GM21528 (cell line): ENCODE measurements around the gene ERMN.
"Not testable (repeated sequence)": the region's sequence is repeated elsewhere in the genome, so short reads cannot be mapped to it uniquely, and the experiment has no call there.

Experiments
- ATAC-seq: cut with Tn5 transposase; IDR thresholded peaks from one replicate; pipeline ENCODE4 v1.9.1; 2021; ENCODE audit warnings: mild to moderate bottlenecking, moderate library complexity; ENCODE audit not compliant: unreplicated experiment, low FRiP score

ERMN gene, protein sequence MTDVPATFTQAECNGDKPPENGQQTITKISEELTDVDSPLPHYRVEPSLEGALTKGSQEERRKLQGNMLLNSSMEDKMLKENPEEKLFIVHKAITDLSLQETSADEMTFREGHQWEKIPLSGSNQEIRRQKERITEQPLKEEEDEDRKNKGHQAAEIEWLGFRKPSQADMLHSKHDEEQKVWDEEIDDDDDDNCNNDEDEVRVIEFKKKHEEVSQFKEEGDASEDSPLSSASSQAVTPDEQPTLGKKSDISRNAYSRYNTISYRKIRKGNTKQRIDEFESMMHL

GRCh38 chr2:157325786-157326185 lies at the start of gene ERMN:
Gene ERMN, minus strand, starts transcription at chr2:157325824. Its CDS starts 182 bp downstream, at chr2:157325642.
- ATAC-seq, result no peak

- no peak for ATAC-seq
Measured at GRCh38 chr2:157375384-157375783, 49.8 kb upstream of the ERMN start.

- not testable (repeated sequence) for ATAC-seq
Measured at GRCh38 chr2:157368508-157368907, 42.9 kb upstream of the ERMN start.

- ATAC-seq, result no peak
Measured at GRCh38 chr2:157367704-157368103, 42.1 kb upstream of the ERMN start.

DNA sequence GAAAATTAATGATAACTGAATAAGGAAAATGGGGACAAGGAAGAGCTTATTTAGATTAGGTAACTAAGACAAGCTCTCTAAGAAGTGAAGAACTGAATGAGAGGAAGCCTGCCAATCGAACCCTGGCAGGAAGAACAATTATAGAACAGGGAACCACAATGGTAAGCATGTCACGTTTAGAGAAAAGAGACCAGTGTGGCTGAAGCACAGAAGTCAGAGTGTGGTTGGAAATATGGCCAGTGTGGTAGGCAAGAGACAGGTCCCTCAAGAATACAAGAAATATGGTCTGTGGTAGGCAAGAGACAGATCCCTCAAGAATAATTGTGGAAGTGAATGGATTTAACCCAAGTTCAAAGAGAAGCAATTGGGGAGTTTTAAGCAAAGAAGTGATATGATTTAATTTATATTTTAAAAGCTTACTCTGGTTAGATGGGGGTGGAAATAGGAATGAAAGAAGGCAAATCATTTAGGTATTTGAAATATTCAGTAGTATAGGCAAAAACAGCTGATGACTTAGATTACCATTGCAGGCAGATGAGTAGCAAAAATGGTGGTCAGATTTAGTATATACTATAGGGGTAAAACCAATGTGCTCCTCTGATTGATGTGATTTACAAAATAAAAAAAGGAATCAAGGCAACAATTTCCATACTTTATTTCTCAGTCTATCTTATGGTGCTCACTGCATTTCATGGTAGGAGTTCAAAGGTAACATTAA lies 38.8 kb upstream of the ERMN start:
- peak; percentile 89 for ATAC-seq

- peak; percentile 49 for ATAC-seq
Measured at GRCh38 chr2:157363612-157364101, 38.0 kb upstream of the ERMN start.

- ATAC-seq, result no peak
Measured at GRCh38 chr2:157362627-157363026, 37.0 kb upstream of the ERMN start.

DNA sequence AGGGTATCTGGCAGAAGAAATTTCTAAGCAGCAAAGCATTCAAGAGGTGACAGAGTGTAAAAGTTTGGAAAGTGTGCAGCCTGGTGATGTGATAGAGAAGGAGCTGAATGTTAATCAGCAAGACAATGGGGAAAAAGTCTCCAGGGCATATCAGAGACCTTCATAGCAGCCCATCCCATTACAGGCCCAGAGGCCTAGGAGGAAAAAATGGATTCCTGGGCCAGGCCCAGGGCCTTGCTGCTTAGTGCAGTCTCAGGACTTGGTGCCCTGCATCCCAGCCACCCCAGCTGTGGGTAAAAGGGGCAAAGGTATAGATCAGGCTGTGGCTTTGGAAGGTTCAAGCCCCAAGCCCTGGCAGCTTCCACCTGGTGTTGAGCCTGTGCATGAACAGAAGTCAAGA lies 35.9 kb upstream of the ERMN start:
- ATAC-seq, result no peak

- ATAC-seq, result no peak
Measured at GRCh38 chr2:157359628-157360027, 34.0 kb upstream of the ERMN start.

GRCh38 chr2:157355618-157356017 lies 30.0 kb upstream of the ERMN start:
- no peak for ATAC-seq

GRCh38 chr2:157349949-157350515 lies 24.4 kb upstream of the ERMN start:
- no peak for ATAC-seq

GRCh38 chr2:157348291-157348921 lies 22.8 kb upstream of the ERMN start:
- ATAC-seq, result no peak

GRCh38 chr2:157345647-157346389 lies 20.2 kb upstream of the ERMN start:
- no peak for ATAC-seq

DNA sequence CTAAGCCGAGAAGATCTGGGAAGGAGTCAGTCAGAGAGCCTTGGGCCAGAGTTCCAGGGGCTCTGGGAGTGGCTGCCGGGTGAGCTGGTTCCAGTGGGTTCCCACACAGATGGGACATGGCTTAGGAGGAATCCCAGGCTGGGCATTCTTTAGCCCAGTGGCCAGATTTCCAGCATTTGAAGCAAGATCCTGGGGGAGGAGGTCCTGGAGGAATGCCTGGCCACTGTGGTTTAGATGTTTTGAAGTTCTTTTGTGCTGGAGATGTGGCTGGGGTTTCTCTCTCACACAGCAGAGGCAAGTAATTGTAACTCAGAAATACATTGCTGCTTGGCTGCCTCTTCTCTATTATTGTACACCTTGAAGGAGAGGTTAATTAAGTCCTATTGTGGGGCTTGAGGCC lies 15.8 kb upstream of the ERMN start:
- not testable (repeated sequence) for ATAC-seq

DNA sequence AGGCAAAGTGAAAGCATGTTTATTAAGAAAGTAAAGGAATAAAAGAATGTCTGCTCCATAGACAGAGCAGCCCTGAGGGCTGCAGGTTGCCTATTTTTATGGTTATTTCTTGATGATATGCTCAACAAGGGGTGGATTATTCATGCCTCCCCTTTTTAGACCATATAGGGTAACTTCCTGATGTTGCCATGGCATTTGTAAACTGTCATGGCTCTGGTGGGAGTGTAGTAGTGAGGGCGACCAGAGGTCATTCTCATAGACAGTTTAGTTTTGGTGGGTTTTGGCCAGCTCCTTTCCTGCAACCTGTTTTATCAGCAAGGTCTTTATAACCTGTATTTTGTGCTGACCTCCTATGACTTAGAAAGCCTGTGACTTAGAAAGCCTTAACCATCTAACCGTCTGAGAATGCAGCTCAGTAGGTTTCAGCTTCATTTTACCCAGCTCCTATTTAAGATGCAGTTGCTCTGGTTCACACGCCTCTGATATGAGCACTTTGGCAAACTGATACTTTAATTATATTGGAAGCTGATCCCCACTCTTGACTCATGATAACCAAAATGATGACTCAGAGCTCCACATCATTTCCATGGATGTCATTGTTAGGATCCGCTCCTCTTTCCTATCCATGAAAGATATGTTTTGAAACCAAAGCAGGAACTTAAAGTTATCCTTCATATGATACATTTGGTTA lies 14.5 kb upstream of the ERMN start:
- ATAC-seq, result no peak

- no peak for ATAC-seq
Measured at GRCh38 chr2:157337978-157338377, 12.4 kb upstream of the ERMN start.

- no peak for ATAC-seq
Measured at GRCh38 chr2:157336137-157337010, 10.8 kb upstream of the ERMN start.

GRCh38 chr2:157334797-157335196 lies 9.2 kb upstream of the ERMN start:
- ATAC-seq, result no peak

DNA sequence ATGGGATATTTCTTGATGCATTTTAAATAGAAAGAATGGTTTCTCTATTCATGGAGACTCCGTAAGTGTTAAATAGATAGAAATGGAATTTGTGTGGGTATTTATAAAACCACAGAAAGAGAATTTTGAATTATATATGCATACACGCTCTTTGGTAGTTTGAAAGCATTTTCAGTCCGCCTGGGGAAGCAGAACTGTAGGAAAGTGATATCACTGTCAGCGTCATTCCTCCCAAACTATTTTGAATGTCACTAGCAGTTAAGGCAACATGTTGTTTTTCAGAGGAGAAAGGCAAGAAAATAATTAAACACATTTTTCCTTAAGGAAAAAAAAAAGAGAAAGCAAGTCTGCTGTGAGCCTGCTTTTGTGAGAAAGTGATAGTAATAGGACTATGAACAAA lies 8.7 kb upstream of the ERMN start:
- no peak for ATAC-seq
